HCT116 (cell line): ENCODE measurements around the gene MROH7.

Source experiments
- CBX3 ChIP-seq: IDR thresholded peaks from 2 replicates; pipeline ENCODE4 v1.6.1; 2012; ENCODE audit warnings: low read depth
- CEBPB ChIP-seq: IDR thresholded peaks from 2 replicates; pipeline ENCODE4 v1.6.1; 2012; ENCODE audit warnings: low read depth
- ELF1 ChIP-seq: IDR thresholded peaks from 2 replicates; pipeline ENCODE4 v1.6.1; 2012; ENCODE audit warnings: low read depth, borderline replicate concordance
- EZH2 ChIP-seq: fragments of 200-600 bp; sonication (generic); IDR thresholded peaks from 2 replicates; pipeline ENCODE4 v1.6.1; 2017; ENCODE audit warnings: antibody characterized with exemption, mixed run types
- POLR2A ChIP-seq: IDR thresholded peaks from 2 replicates; pipeline ENCODE4 v1.7.0; 2011; ENCODE audit warnings: borderline replicate concordance; ENCODE audit not compliant: insufficient read depth, insufficient read length; ENCODE audit errors: extremely low read depth
- POLR2AphosphoS5 ChIP-seq: IDR thresholded peaks from 2 replicates; pipeline ENCODE4 v1.6.1; 2011; ENCODE audit warnings: mild to moderate bottlenecking, low read depth, low read length, moderate library complexity
- RAD21 ChIP-seq: IDR thresholded peaks from 2 replicates; pipeline ENCODE4 v1.6.1; 2012; ENCODE audit warnings: low read depth, mild to moderate bottlenecking
- SIN3A ChIP-seq: IDR thresholded peaks from 2 replicates; pipeline ENCODE4 v1.6.1; 2012; ENCODE audit warnings: low read depth
- SP1 ChIP-seq: IDR thresholded peaks from 2 replicates; pipeline ENCODE4 v1.6.1; 2012; ENCODE audit warnings: low read depth
- ZNF274 ChIP-seq: fragments of 200-500 bp; sonication (Bioruptor generic); IDR thresholded peaks from 2 replicates; pipeline ENCODE4 v1.6.1; 2014; ENCODE audit warnings: mild to moderate bottlenecking, low read depth, low read length, inconsistent platforms
- TF ChIP-seq, protein P1 (sequence below), 3 experiments: fragments of 200-600 bp in 1 of 3; sonication (generic) in 1 of 3; IDR thresholded peaks in 2 of 3; conservative IDR thresholded peaks in 1 of 3; 2 replicates each; pipeline ENCODE4 v1.5.1; 2012 to 2017; ENCODE audit warnings: low read depth in 2 of 3, low read length in 2 of 3, antibody characterized with exemption in 1 of 3, borderline replicate concordance in 1 of 3, control low read depth in 1 of 3, mild to moderate bottlenecking in 1 of 3, mixed read lengths in 1 of 3, mixed run types in 1 of 3, moderate library complexity in 1 of 3; ENCODE audit not compliant: insufficient read depth in 1 of 3
- TF ChIP-seq, protein P2 (sequence below): IDR thresholded peaks from 2 replicates; pipeline ENCODE4 v1.6.1; 2012

DNA sequence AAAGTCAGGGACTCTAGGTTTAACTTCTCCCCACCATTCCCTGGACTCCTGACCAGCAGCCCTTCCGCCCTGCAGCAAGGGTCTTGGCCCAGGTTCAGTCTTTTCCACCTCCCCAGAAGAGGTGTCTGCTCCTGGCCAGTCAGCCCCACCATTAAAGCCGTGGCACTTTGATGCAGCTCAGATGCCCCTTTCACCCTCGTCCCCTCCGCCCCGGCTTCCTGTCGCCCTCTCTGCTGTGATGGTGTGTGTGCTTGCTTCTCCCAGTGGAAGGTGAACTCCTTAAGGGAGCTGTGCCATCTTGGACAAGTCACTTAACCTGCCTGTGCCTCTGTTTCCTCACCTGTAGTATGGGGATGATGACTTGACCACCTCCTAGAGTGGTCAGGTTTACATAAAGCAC is 56.3 kb downstream of the MROH7 start:
- TF ChIP-seq POLR2AphosphoS5 (no peak), ZNF274 (no peak), SIN3A (no peak), EZH2 (no peak), RAD21 (no peak), CBX3 (no peak), POLR2A (no peak), CEBPB (no peak), SP1 (no peak), ELF1 (no peak)
- TF ChIP-seq, protein P1, sequence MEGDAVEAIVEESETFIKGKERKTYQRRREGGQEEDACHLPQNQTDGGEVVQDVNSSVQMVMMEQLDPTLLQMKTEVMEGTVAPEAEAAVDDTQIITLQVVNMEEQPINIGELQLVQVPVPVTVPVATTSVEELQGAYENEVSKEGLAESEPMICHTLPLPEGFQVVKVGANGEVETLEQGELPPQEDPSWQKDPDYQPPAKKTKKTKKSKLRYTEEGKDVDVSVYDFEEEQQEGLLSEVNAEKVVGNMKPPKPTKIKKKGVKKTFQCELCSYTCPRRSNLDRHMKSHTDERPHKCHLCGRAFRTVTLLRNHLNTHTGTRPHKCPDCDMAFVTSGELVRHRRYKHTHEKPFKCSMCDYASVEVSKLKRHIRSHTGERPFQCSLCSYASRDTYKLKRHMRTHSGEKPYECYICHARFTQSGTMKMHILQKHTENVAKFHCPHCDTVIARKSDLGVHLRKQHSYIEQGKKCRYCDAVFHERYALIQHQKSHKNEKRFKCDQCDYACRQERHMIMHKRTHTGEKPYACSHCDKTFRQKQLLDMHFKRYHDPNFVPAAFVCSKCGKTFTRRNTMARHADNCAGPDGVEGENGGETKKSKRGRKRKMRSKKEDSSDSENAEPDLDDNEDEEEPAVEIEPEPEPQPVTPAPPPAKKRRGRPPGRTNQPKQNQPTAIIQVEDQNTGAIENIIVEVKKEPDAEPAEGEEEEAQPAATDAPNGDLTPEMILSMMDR (IDR thresholded peaks at IDR 0.05 in 2 of 3, conservative IDR thresholded peaks at IDR 0.05 in 1 of 3; ENCODE audit: borderline replicate concordance in 1 of 3, insufficient read depth in 1 of 3, low read depth in 2 of 3, low read length in 2 of 3), result no peak
- TF ChIP-seq, protein P2, sequence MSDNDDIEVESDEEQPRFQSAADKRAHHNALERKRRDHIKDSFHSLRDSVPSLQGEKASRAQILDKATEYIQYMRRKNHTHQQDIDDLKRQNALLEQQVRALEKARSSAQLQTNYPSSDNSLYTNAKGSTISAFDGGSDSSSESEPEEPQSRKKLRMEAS, result no peak
